Endodermal cell (in vitro differentiated cells): ENCODE results near the gene SPATS2. TPM values are rescaled to one million over a fixed set of nuclear protein-coding genes. Genes with fewer than 3 reads are reported as not detected.
A peak's percentile ranks its signal among the peaks of the same experiment; 100 is the strongest.

ENCODE experiments used
- DNase-seq: peaks from one replicate; pipeline ENCODE4 v3.0.0-alpha.2; 2017
- H3K27ac ChIP-seq: 2 replicates; pipeline ENCODE4 v1.5.1; 2013; ENCODE audit warnings: mild to moderate bottlenecking, low read depth, low read length, moderate library complexity
- H3K27me3 ChIP-seq: 2 replicates; pipeline ENCODE4 v1.6.1; 2013; ENCODE audit warnings: mild to moderate bottlenecking, low read length, moderate library complexity; ENCODE audit not compliant: insufficient read depth, control insufficient read depth, poor library complexity, severe bottlenecking
- H3K36me3 ChIP-seq: 2 replicates; pipeline ENCODE4 v1.7.0; 2013; ENCODE audit warnings: mild to moderate bottlenecking, low read length, moderate library complexity; ENCODE audit not compliant: control insufficient read depth, insufficient read depth
- H3K4me1 ChIP-seq: one replicate; pipeline ENCODE4 v1.7.0; 2013; ENCODE audit warnings: low read length; ENCODE audit not compliant: control insufficient read depth, insufficient read depth
- H3K4me3 ChIP-seq: 2 replicates; pipeline ENCODE4 v1.5.1; 2013; ENCODE audit warnings: mild to moderate bottlenecking, low read length, moderate library complexity
- H3K9ac ChIP-seq: 2 replicates; pipeline ENCODE4 v1.6.1; 2013; ENCODE audit warnings: mild to moderate bottlenecking, low read length, moderate library complexity; ENCODE audit not compliant: poor library complexity, severe bottlenecking; ENCODE audit errors: extremely low read depth
- H3K9me3 ChIP-seq: 2 replicates; pipeline ENCODE4 v1.6.1; 2013; ENCODE audit warnings: mild to moderate bottlenecking, low read length, moderate library complexity; ENCODE audit not compliant: control insufficient read depth
- H3K27ac Mint-ChIP-seq: 2 replicates; pipeline ENCODE4 v1.8.0; 2020; ENCODE audit warnings: mixed read lengths
- H3K27me3 Mint-ChIP-seq: 2 replicates; pipeline ENCODE4 v1.8.0; 2021; ENCODE audit warnings: mild to moderate bottlenecking, mixed read lengths; ENCODE audit not compliant: insufficient read depth
- H3K36me3 Mint-ChIP-seq: 2 replicates; pipeline ENCODE4 v1.8.0; 2020; ENCODE audit warnings: low read depth, mixed read lengths
- H3K4me1 Mint-ChIP-seq: 2 replicates; pipeline ENCODE4 v1.8.0; 2020; ENCODE audit warnings: mixed read lengths
- H3K4me3 Mint-ChIP-seq: 2 replicates; pipeline ENCODE4 v1.8.0; 2020; ENCODE audit warnings: mild to moderate bottlenecking, moderate library complexity, mixed read lengths
- H3K9me3 Mint-ChIP-seq: 2 replicates; pipeline ENCODE4 v1.8.0; 2020; ENCODE audit warnings: mild to moderate bottlenecking, mixed read lengths
- CTCF ChIP-seq: fragments of 200-600 bp; sonication (generic); conservative IDR thresholded peaks from 2 replicates; pipeline ENCODE4 v1.5.0; 2021; ENCODE audit warnings: antibody characterized with exemption, mild to moderate bottlenecking
- WGBS, 2 experiments: methylation state at CpG; one replicate each; pipeline versions ENCODE4 v1.1.5 to v1.1.7; 2013; ENCODE audit warnings: missing lambda C conversion rate in 2 of 2, mixed read lengths in 1 of 2; ENCODE audit not compliant: insufficient coverage in 1 of 2, insufficient read length in 1 of 2; 5-methylcytosine and 5-hydroxymethylcytosine counted together
- total RNA-seq, 2 donors: library from RNA; stranded (reverse); fragmentation: NEBNext Ultra II Directional in 1 of 2; extraction: Animal tissue kit (Norgen Biotek cat#: 25700) in 1 of 2; gene quantifications; 2 replicates in 1 of 2; 3 replicates in 1 of 2; pipeline ENCODE4 v1.2.1, GENCODE V29; 2021

The SPATS2 gene
- total RNA-seq, 2 donors from 2014 or later, result 50.2 to 64.8 TPM

GRCh38 chr12:49537752-49538509 is 170.7 kb downstream of the SPATS2 start:
- peak; percentile 55 for TF ChIP-seq CTCF
- Mint-ChIP-seq H3K27me3 (peaks cover 87% of the 10 kb centered on the region), H3K27ac (no peak overlapping the region), H3K4me3 (peak overlapping the region; percentile 49), H3K9me3 (no peaks in the 10 kb centered on the region), H3K36me3 (no peaks in the 10 kb centered on the region), H3K4me1 (peaks cover 5% of the 10 kb centered on the region)
- H3K4me3 ChIP-seq, result peak overlapping the region; percentile 61
- peaks cover 81% of the 10 kb centered on the region for H3K27me3 ChIP-seq
- 2 to 5% methylated on average over 5 to 61 of the region's 61 CpGs for WGBS, 2 experiments
- H3K36me3 ChIP-seq, result no peaks in the 10 kb centered on the region
- H3K4me1 ChIP-seq, result no peaks in the 10 kb centered on the region
- H3K9ac ChIP-seq, result no peak overlapping the region
- no peak overlapping the region for H3K27ac ChIP-seq
- no peaks in the 10 kb centered on the region for H3K9me3 ChIP-seq
- DNase-seq, result peak; percentile 89

GRCh38 chr12:49538510-49539403 is 171.5 kb downstream of the SPATS2 start, which contains the start of gene KCNH3:
Gene KCNH3 (plus strand): TSS chr12:49539030. CDS start chr12:49539417, 387 bp downstream.
- H3K27ac Mint-ChIP-seq, result no peak within 1 kb of the TSS

More at GRCh38 chr12:49538510-49539403, 171.5 kb downstream of the SPATS2 start, which contains the start of gene KCNH3:
- peak; percentile 90 for DNase-seq
- H3K27ac ChIP-seq, result no peak within 1 kb of the TSS
- H3K4me1 ChIP-seq, result no peaks in the 10 kb centered on the region
- WGBS, 2 experiments, result 3% methylated on average over 24 to 105 of the region's 107 CpGs
- H3K9me3 ChIP-seq, result no peaks in the 10 kb centered on the region
- Mint-ChIP-seq H3K27me3 (peaks cover 92% of the 10 kb centered on the region), H3K4me1 (peaks cover 5% of the 10 kb centered on the region), H3K9me3 (no peaks in the 10 kb centered on the region), H3K4me3 (peak within 1 kb of the TSS; percentile 49), H3K36me3 (no peaks in the 10 kb centered on the region)
- no peak within 1 kb of the TSS for H3K9ac ChIP-seq
- no peaks in the 10 kb centered on the region for H3K36me3 ChIP-seq
- H3K27me3 ChIP-seq, result peaks cover 89% of the 10 kb centered on the region
- H3K4me3 ChIP-seq, result peak within 1 kb of the TSS; percentile 61
- no peak for TF ChIP-seq CTCF
